ENCODE measurements around the gene MTHFD1L.

DNA sequence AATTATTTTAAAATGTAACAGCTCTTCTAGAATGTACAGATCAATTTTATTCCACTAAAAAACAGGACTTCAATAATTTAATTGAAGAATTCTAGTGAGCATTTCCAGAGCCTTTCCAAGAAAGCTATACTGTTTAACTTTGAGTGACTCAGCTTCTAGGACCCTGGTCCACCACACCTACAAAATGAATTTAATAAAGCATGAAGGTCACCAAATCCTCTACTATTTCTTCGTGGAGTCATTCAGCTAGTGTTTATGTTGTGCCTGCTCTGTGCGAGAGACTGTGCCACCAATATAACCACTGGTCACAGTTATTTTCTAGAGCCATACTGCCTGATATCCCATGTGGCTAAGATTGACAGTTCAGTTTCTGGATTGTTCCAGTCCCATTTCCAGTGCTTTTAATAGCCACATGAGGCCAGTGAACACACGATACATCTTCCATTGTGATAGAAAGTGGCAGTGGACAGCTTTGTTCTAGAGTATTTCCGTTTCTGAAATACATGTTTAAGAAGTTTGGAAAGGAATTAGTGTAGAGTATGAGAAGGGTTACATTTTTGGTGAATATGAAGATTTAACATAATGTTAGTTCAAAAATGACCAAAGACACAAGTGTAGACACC is 160.7 kb downstream of the MTHFD1L start:
- TF ChIP-seq POLR2A (IDR thresholded peaks at IDR 0.05), result no peak
- TF ChIP-seq, protein P1, sequence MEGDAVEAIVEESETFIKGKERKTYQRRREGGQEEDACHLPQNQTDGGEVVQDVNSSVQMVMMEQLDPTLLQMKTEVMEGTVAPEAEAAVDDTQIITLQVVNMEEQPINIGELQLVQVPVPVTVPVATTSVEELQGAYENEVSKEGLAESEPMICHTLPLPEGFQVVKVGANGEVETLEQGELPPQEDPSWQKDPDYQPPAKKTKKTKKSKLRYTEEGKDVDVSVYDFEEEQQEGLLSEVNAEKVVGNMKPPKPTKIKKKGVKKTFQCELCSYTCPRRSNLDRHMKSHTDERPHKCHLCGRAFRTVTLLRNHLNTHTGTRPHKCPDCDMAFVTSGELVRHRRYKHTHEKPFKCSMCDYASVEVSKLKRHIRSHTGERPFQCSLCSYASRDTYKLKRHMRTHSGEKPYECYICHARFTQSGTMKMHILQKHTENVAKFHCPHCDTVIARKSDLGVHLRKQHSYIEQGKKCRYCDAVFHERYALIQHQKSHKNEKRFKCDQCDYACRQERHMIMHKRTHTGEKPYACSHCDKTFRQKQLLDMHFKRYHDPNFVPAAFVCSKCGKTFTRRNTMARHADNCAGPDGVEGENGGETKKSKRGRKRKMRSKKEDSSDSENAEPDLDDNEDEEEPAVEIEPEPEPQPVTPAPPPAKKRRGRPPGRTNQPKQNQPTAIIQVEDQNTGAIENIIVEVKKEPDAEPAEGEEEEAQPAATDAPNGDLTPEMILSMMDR (IDR thresholded peaks at IDR 0.05), result no peak
